Fibroblast of the conjunctiva (primary cell): Measurements from ENCODE around the gene C11orf42.
"Not testable (repeated sequence)": the region's sequence is repeated elsewhere in the genome, so short reads cannot be mapped to it uniquely, and the experiment has no call there.

Experiments used
- DNase-seq: peaks from one replicate; pipeline ENCODE4 v3.0.0-alpha.2; 2010; ENCODE audit warnings: low read depth

The C11orf42 gene

GRCh38 chr11:6223854-6224253 lies 18.5 kb downstream of the C11orf42 start:
- no peak for DNase-seq

DNA sequence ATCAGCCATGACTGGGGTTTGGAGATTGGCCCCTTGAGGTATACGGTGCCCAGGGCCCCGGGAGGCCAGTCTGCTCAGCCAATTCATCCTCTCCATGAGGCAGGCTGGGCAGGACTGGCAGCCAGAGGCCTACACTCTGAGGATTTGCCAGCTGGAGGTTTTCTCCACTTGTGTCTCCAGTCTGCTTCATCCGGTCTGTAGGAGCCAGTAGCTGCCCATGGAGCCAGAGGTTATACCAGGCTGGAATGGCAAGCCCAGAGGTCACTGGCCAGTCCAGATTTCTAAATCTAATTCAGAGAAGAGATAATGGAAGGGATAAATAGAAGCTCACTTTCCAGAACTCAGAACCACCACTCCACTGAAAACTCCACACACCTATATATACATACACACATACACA lies 19.1 kb downstream of the C11orf42 start:
- no peak for DNase-seq

- no peak for DNase-seq
Observed at GRCh38 chr11:6225024-6225423, 19.7 kb downstream of the C11orf42 start.

- DNase-seq, result no peak
Observed at GRCh38 chr11:6225896-6226295, 20.5 kb downstream of the C11orf42 start.

- no peak for DNase-seq
Observed at GRCh38 chr11:6228520-6228919, 23.2 kb downstream of the C11orf42 start.

DNA sequence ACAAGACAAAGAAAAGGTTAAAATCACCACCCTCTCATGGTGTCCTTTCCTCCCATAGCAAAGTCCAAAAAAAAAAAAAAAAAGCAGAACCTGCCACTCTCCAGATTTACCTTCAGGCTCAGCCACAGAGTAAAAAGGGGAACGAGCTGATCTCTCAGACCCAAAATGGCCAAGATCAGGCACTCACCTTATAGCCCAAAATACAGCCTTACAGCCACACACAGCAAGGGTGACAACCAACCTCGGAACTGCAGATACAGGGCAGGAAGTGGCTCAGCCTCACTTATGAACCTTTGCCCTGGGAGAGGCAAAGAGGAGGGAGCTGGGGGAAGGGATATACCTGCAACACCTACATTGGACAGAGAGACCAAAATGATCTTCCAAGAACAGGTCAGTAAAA lies 24.6 kb downstream of the C11orf42 start:
- no peak for DNase-seq

DNA sequence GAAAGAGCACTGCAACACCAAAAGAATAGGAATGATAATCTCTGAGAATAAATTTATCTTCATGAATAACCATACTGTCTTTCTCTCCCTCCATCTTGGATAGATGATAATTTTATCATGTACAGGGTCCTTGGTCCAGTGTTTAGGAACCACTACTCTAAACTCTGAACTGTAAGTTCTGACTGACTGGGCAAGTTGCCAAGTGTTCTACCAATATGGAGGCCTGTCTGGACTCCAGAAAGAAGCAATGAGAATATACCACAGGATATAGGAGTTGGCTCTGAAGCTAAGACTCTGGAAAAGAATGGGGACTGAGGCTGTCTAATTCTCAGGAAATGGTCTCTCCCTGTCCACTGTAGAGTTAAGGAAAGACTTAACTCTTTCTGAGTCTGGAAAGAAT lies 27.5 kb downstream of the C11orf42 start:
- no peak for DNase-seq

DNA sequence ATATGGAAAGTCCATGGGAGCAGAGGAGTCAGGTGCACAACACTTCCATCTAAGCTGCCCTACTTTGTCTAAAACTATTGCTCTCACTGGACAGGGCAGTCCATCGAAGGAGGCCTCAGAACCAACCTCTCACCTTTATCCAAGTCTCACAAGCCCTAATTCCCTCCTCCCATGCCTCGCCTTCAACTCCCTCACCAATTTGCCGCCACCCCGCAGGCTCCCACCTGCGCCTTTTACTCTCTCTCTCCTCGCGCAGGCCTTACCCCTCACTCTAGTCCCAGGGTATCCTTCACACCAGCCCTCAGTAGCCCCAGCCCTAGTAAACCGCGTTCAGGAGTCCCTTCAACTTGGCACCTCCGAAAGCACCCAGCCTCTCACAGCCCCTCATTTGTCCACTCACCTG lies 28.6 kb downstream of the C11orf42 start:
- DNase-seq, result no peak

DNA sequence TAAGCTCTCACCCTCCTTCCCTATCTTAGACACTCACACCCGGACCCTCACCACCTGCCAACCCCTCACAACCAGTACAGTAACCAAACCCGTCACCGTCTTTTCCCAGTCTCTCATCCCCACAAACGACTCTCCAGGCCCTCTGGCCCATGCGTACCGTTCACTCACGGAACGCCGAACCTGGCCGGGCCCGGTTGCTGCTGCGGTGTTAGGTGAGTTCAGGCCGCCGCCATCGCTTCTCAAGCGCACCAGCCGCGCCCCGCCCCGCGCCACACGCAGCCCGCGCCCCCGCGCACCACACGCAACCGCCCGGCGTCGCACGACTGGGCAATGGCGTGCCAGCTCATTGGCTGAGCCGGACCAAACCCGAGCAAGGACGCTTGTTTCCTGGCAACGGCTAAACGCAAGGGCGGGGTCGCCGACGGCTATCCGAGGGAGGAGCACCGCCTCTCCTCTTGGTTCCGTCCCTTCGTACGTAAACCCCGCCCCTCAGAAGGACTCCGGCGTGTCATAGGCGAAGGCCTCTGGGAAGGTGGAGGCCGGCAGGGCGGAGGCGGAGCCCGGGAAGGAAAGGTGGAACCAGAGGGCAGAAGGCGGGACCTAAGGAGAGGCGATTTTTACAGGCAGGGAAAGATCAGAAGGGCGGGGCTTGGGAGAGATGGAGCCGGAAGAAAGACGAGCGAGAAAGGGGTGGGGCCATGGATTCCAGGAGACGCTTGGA lies 29.2 kb downstream of the C11orf42 start, which contains the start of gene FHIP1B:
Gene FHIP1B (minus strand): TSS at position 250 of the 721 bp plus-strand sequence. CDS start 10,120 bp downstream, outside the sequence.
- DNase-seq, result peak; percentile 100

DNA sequence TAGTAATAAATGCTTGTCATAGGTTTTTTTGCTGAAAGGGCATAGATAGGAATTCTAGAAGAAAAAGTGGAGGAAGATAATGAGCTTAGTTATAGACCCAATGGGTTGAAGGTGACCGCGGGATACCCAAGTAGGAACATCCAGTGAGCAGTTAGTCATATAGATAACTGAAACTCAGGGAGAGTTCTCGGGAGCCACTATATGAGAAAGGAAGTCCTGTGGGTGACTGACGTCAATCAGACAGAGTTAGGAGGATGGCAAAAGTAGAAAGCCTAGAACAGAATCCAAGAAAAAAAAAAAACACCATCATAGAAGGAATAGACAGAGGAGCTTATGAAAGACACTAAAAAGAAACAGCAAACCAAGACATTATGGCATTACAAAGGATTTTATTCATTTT lies 31.9 kb downstream of the C11orf42 start:
- no peak for DNase-seq

- no peak for DNase-seq
Observed at GRCh38 chr11:6237761-6238302, 32.5 kb downstream of the C11orf42 start.

- no peak for DNase-seq
Observed at GRCh38 chr11:6238902-6239301, 33.5 kb downstream of the C11orf42 start, which contains the start of gene CNGA4. CNGA4 (plus strand) TSS chr11:6239089; CDS start chr11:6239207, 118 bp downstream.

GRCh38 chr11:6240139-6240538 lies 34.8 kb downstream of the C11orf42 start:
- no peak for DNase-seq

DNA sequence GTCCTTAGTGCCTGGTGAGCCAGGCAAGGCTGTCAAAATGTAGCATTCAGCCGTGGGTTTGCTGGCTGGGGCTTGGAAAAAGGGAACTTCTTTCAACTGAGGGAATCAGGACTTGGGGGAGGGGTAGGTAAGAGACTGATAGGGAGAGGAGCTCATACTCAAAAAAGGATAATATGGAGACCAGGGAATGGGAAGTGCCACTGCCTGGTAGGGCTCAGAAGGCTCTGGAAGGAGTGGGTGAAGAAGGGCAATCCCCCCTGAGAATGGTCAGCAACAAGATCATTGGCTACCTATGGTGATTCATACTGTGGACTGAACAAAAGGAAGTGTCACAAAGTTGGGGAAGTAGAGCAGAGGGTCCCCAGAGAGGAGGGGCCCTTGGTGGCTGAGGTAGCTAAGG lies 35.4 kb downstream of the C11orf42 start:
- no peak for DNase-seq

- no peak for DNase-seq
Observed at GRCh38 chr11:6241316-6241715, 36.0 kb downstream of the C11orf42 start.

GRCh38 chr11:6245536-6245935 lies 40.2 kb downstream of the C11orf42 start:
- no peak for DNase-seq

DNA sequence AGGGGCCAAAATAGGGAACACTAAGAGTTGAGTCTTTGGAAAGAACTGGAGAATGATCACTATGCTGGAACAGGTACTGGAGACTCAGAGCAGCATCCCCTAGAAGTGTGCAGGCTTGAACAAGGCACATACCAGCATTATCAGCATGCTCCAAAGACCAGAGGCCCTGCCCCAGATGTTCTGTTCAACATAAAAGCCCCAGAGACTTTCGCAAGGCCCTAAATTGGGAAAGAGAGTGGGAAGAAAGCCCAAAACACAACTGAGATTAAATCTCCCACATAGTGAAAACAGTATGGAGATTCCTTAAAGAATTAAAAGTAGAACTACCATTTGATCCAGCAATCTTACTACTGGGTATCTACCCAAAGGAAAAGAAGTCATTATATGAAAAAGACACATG lies 42.9 kb downstream of the C11orf42 start:
- peak; percentile 29 for DNase-seq

DNA sequence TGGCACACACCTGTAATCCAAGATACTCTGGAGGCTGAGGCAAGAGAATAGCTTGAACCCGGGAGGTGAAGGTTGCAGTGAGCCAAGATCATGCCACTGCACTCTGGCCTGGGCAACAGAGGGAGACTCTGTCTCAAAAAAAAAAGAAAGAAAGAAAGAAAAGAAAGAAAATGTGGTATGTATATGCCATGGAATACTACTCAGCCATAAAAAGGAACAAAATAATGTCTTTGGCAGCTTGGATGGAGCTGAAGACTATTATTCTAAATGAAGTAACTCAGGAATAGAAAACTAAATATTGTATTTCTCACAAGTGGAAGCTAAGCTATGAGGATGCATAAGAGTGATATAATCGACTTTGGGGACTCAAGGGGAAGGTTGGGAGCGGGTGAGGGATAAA lies 43.5 kb downstream of the C11orf42 start:
- DNase-seq, result not testable (repeated sequence)

GRCh38 chr11:6249770-6250555 lies 44.6 kb downstream of the C11orf42 start:
- peak; percentile 61 for DNase-seq

DNA sequence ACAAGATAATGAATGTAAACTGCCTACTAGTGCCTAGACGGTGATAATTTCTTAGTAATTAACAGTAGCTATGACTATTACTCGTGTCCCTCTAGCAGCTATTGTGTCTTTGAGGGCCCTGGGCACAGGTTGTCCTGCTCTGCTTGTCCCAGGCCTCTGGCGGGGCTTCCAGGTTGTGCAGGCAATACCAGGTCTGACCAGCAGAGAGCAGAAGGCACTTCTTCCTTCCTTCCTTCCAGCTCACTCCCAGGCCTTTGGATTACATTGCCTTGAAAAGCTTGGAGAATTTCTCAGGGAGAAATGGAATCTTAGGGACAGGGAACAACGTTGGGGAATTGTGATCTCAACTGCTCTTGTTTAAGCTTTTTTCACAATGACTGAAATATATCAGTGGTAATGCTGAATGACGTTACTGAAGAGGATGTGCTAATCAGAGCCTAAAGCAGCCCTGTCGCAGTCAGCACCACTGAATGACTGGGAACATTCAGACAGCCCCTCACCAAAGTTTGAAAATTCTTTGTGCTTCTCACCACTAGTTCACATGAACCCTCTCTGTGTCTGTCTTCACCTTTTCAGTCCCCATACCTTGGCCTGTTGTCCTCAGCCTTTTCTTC lies 45.9 kb downstream of the C11orf42 start:
- peak; percentile 30 for DNase-seq

- no peak for DNase-seq
Observed at GRCh38 chr11:6251990-6252473, 46.7 kb downstream of the C11orf42 start.

GRCh38 chr11:6253197-6253596 lies 47.8 kb downstream of the C11orf42 start:
- no peak for DNase-seq
